ENCODE results near the gene SUGCT. TPM values are rescaled to one million over a fixed set of nuclear protein-coding genes. Genes with fewer than 3 reads are reported as not detected.

Gene SUGCT
- total RNA-seq, 2 experiments from 2014 or later: 0.76 to 1.5 TPM

- CTCF ChIA-PET: no interaction called here
These were observed 148.6 kb downstream of the SUGCT start for GRCh38 chr7:40283391-40283790.

GRCh38 chr7:40288827-40289226, 154.0 kb downstream of the SUGCT start:
- no peaks in the 10 kb centered on the region for H3K36me3 Mint-ChIP-seq
- H3K4me1 Mint-ChIP-seq (ENCODE audit: low read depth): no peaks in the 10 kb centered on the region
- intact Hi-C loops (cut with micrococcal nuclease): no loop called here
- DNase-seq: no peak
- ChIA-PET POLR2A (no interaction called here), CTCF (no interaction called here)
- no peak overlapping the region for H3K27ac Mint-ChIP-seq
- no peak overlapping the region for H3K4me3 Mint-ChIP-seq
- no peaks in the 10 kb centered on the region for H3K9me3 Mint-ChIP-seq
- H3K27me3 Mint-ChIP-seq: no peaks in the 10 kb centered on the region

More at GRCh38 chr7:40283391-40283790, 148.6 kb downstream of the SUGCT start:
- Mint-ChIP-seq H3K27me3 (peaks cover 2% of the 10 kb centered on the region), H3K9me3 (peaks cover 7% of the 10 kb centered on the region), H3K4me1 (ENCODE audit: low read depth) (no peaks in the 10 kb centered on the region), H3K4me3 (no peak overlapping the region), H3K36me3 (no peaks in the 10 kb centered on the region), H3K27ac (no peak overlapping the region)
- no peak for DNase-seq
- intact Hi-C loops (cut with micrococcal nuclease): no loop called here
- POLR2A ChIA-PET: no interaction called here

- Mint-ChIP-seq H3K27me3 (peaks cover 1% of the 10 kb centered on the region), H3K4me1 (ENCODE audit: low read depth) (peaks cover 2% of the 10 kb centered on the region), H3K36me3 (no peaks in the 10 kb centered on the region), H3K27ac (no peak overlapping the region), H3K9me3 (no peaks in the 10 kb centered on the region), H3K4me3 (no peak overlapping the region)
- CTCF ChIA-PET: no interaction called here
- DNase-seq: no peak
- intact Hi-C loops (cut with micrococcal nuclease): no loop called here
- POLR2A ChIA-PET: no interaction called here
These were observed 163.0 kb downstream of the SUGCT start for GRCh38 chr7:40297741-40298311.

- Mint-ChIP-seq H3K27ac (no peak overlapping the region), H3K9me3 (no peaks in the 10 kb centered on the region), H3K36me3 (no peaks in the 10 kb centered on the region), H3K27me3 (peaks cover 1% of the 10 kb centered on the region), H3K4me1 (ENCODE audit: low read depth) (peaks cover 2% of the 10 kb centered on the region), H3K4me3 (no peak overlapping the region)
- intact Hi-C loops (cut with micrococcal nuclease): no loop called here
- no peak for DNase-seq
- ChIA-PET POLR2A (no interaction called here), CTCF (no interaction called here)
These were observed 163.6 kb downstream of the SUGCT start for GRCh38 chr7:40298421-40298820.

- Mint-ChIP-seq H3K27me3 (peaks cover 1% of the 10 kb centered on the region), H3K4me3 (no peak overlapping the region), H3K9me3 (no peaks in the 10 kb centered on the region), H3K27ac (no peak overlapping the region), H3K36me3 (no peaks in the 10 kb centered on the region), H3K4me1 (ENCODE audit: low read depth) (peaks cover 2% of the 10 kb centered on the region)
- DNase-seq: no peak
- ChIA-PET POLR2A (no interaction called here), CTCF (no interaction called here)
- intact Hi-C loops (cut with micrococcal nuclease): no loop called here
These were observed 164.3 kb downstream of the SUGCT start for GRCh38 chr7:40299097-40299496.

- Mint-ChIP-seq H3K27ac (no peak overlapping the region), H3K9me3 (no peaks in the 10 kb centered on the region), H3K4me3 (no peak overlapping the region), H3K4me1 (ENCODE audit: low read depth) (peaks cover 2% of the 10 kb centered on the region), H3K36me3 (no peaks in the 10 kb centered on the region), H3K27me3 (peaks cover 1% of the 10 kb centered on the region)
- no peak for DNase-seq
- intact Hi-C loops (cut with micrococcal nuclease): no loop called here
- CTCF ChIA-PET: no interaction called here
- POLR2A ChIA-PET: no interaction called here
These were observed 165.4 kb downstream of the SUGCT start for GRCh38 chr7:40300146-40300670.

GRCh38 chr7:40301486-40302068, 166.8 kb downstream of the SUGCT start:
- Mint-ChIP-seq H3K27ac (no peak overlapping the region), H3K36me3 (no peaks in the 10 kb centered on the region), H3K4me1 (ENCODE audit: low read depth) (peaks cover 2% of the 10 kb centered on the region), H3K27me3 (peaks cover 1% of the 10 kb centered on the region), H3K4me3 (no peak overlapping the region), H3K9me3 (no peaks in the 10 kb centered on the region)
- ChIA-PET POLR2A (no interaction called here), CTCF (no interaction called here)
- no peak for DNase-seq
- intact Hi-C loops (cut with micrococcal nuclease): no loop called here

- Mint-ChIP-seq H3K4me1 (ENCODE audit: low read depth) (peaks cover under 1% of the 10 kb centered on the region), H3K4me3 (no peak overlapping the region), H3K27ac (no peak overlapping the region), H3K36me3 (no peaks in the 10 kb centered on the region), H3K9me3 (no peaks in the 10 kb centered on the region), H3K27me3 (peaks cover 1% of the 10 kb centered on the region)
- POLR2A ChIA-PET: no interaction called here
- intact Hi-C loops (cut with micrococcal nuclease): no loop called here
- no peak for DNase-seq
- CTCF ChIA-PET: no interaction called here
These were observed 169.2 kb downstream of the SUGCT start for GRCh38 chr7:40303996-40304395.

GRCh38 chr7:40305229-40305628, 170.4 kb downstream of the SUGCT start:
- Mint-ChIP-seq H3K36me3 (no peaks in the 10 kb centered on the region), H3K27ac (no peak overlapping the region), H3K4me3 (no peak overlapping the region), H3K9me3 (no peaks in the 10 kb centered on the region), H3K27me3 (peaks cover 1% of the 10 kb centered on the region), H3K4me1 (ENCODE audit: low read depth) (no peaks in the 10 kb centered on the region)
- intact Hi-C loops (cut with micrococcal nuclease): no loop called here
- no peak for DNase-seq
- ChIA-PET POLR2A (no interaction called here), CTCF (no interaction called here)

GRCh38 chr7:40306025-40306424, 171.2 kb downstream of the SUGCT start:
- no peaks in the 10 kb centered on the region for H3K9me3 Mint-ChIP-seq

GRCh38 chr7:40306596-40306995, 171.8 kb downstream of the SUGCT start:
- POLR2A ChIA-PET: no interaction called here
- no peak overlapping the region for H3K4me3 Mint-ChIP-seq
- intact Hi-C loops (cut with micrococcal nuclease): no loop called here
- H3K36me3 Mint-ChIP-seq: no peaks in the 10 kb centered on the region
- CTCF ChIA-PET: no interaction called here
- DNase-seq: no peak
- H3K9me3 Mint-ChIP-seq: no peaks in the 10 kb centered on the region
- no peaks in the 10 kb centered on the region for H3K27me3 Mint-ChIP-seq
- peaks cover 7% of the 10 kb centered on the region for H3K4me1 Mint-ChIP-seq (ENCODE audit: low read depth)
- no peak overlapping the region for H3K27ac Mint-ChIP-seq

More at GRCh38 chr7:40306025-40306424, 171.2 kb downstream of the SUGCT start:
- intact Hi-C loops (cut with micrococcal nuclease): no loop called here
- ChIA-PET POLR2A (no interaction called here), CTCF (no interaction called here)
- Mint-ChIP-seq H3K27me3 (peaks cover 1% of the 10 kb centered on the region), H3K27ac (no peak overlapping the region), H3K4me3 (no peak overlapping the region), H3K4me1 (ENCODE audit: low read depth) (peaks cover 2% of the 10 kb centered on the region), H3K36me3 (no peaks in the 10 kb centered on the region)
- DNase-seq: no peak

- intact Hi-C loops (cut with micrococcal nuclease): no loop called here
- no peaks in the 10 kb centered on the region for H3K9me3 Mint-ChIP-seq
- peaks cover 7% of the 10 kb centered on the region for H3K4me1 Mint-ChIP-seq (ENCODE audit: low read depth)
- no peak overlapping the region for H3K4me3 Mint-ChIP-seq
- no peaks in the 10 kb centered on the region for H3K27me3 Mint-ChIP-seq
- no peaks in the 10 kb centered on the region for H3K36me3 Mint-ChIP-seq
- no peak for DNase-seq
- ChIA-PET POLR2A (no interaction called here), CTCF (no interaction called here)
- no peak overlapping the region for H3K27ac Mint-ChIP-seq
These were observed 175.5 kb downstream of the SUGCT start for GRCh38 chr7:40310258-40310657.

- Mint-ChIP-seq H3K36me3 (no peaks in the 10 kb centered on the region), H3K27ac (no peak overlapping the region), H3K9me3 (no peaks in the 10 kb centered on the region), H3K4me1 (ENCODE audit: low read depth) (peaks cover 7% of the 10 kb centered on the region), H3K4me3 (no peak overlapping the region), H3K27me3 (no peaks in the 10 kb centered on the region)
- intact Hi-C loops (cut with micrococcal nuclease): no loop called here
- DNase-seq: no peak
- ChIA-PET POLR2A (interaction anchor here (0.6 kb wide), 1 partner anchor 26 kb away, joined by 3 read pairs; no protein-coding TSS in a partner anchor), CTCF (no interaction called here)
These were observed 176.5 kb downstream of the SUGCT start for GRCh38 chr7:40311307-40311706.
